Mesendoderm (in vitro differentiated cells): ENCODE results near the gene TFPI.
A peak's percentile ranks its signal among the peaks of the same experiment; 100 is the strongest.

Experiments used
- DNase-seq: peaks from one replicate; pipeline ENCODE4 v3.0.0; 2013
- H2AK5ac ChIP-seq: 2 replicates; pipeline ENCODE4 v1.6.1; 2013; ENCODE audit warnings: low read length, inconsistent platforms
- H2BK120ac ChIP-seq: 2 replicates; pipeline ENCODE4 v1.6.1; 2013; ENCODE audit warnings: low read depth, mild to moderate bottlenecking, low read length, moderate library complexity, mixed read lengths
- H2BK15ac ChIP-seq: replicated peaks from 2 replicates; pipeline ENCODE4 v1.6.1; 2013; ENCODE audit warnings: low read depth, mild to moderate bottlenecking, moderate library complexity
- H2BK5ac ChIP-seq: 2 replicates; pipeline ENCODE4 v1.6.1; 2013; ENCODE audit warnings: low read length, inconsistent platforms
- H3K18ac ChIP-seq: 2 replicates; pipeline ENCODE4 v1.6.1; 2013; ENCODE audit warnings: mild to moderate bottlenecking, low read length, mixed read lengths
- H3K23ac ChIP-seq: one replicate; pipeline ENCODE4 v1.6.1; 2013; ENCODE audit warnings: low read length
- H3K27ac ChIP-seq: 2 replicates; pipeline ENCODE4 v1.5.1; 2013; ENCODE audit warnings: low read depth, mild to moderate bottlenecking, inconsistent platforms, low read length, moderate library complexity
- H3K27me3 ChIP-seq: 2 replicates; pipeline ENCODE4 v1.6.1; 2013; ENCODE audit warnings: low read length, control low read depth, mild to moderate bottlenecking, inconsistent platforms; ENCODE audit not compliant: insufficient read depth, poor library complexity
- H3K36me3 ChIP-seq: 2 replicates; pipeline ENCODE4 v1.6.1; 2013; ENCODE audit warnings: low read length, inconsistent platforms; ENCODE audit not compliant: control insufficient read depth, insufficient read depth
- H3K4ac ChIP-seq: one replicate; pipeline ENCODE4 v1.6.1; 2013; ENCODE audit warnings: low read depth, mild to moderate bottlenecking, low read length, moderate library complexity
- H3K4me1 ChIP-seq: 2 replicates; pipeline ENCODE4 v1.6.1; 2013; ENCODE audit warnings: low read depth, low read length, inconsistent platforms; ENCODE audit not compliant: control insufficient read depth
- H3K4me2 ChIP-seq: 2 replicates; pipeline ENCODE4 v1.6.1; 2013; ENCODE audit warnings: low read length
- H3K4me3 ChIP-seq: 2 replicates; pipeline ENCODE4 v1.5.1; 2013; ENCODE audit warnings: mild to moderate bottlenecking, low read length
- H3K56ac ChIP-seq: one replicate; pipeline ENCODE4 v1.6.1; 2013; ENCODE audit warnings: low read length
- H3K79me1 ChIP-seq: 2 replicates; pipeline ENCODE4 v1.6.1; 2013; ENCODE audit warnings: low read length, inconsistent platforms
- H3K79me2 ChIP-seq: 2 replicates; pipeline ENCODE4 v1.6.1; 2013; ENCODE audit warnings: mild to moderate bottlenecking, low read length; ENCODE audit not compliant: control insufficient read depth, insufficient read depth
- H3K9ac ChIP-seq: 2 replicates; pipeline ENCODE4 v1.6.1; 2013; ENCODE audit warnings: low read length, inconsistent platforms
- H4K5ac ChIP-seq: one replicate; pipeline ENCODE4 v1.6.1; 2013; ENCODE audit warnings: low read length
- H4K8ac ChIP-seq: one replicate; pipeline ENCODE4 v1.6.1; 2013; ENCODE audit warnings: low read depth, mild to moderate bottlenecking, control low read depth, low read length, moderate library complexity
- WGBS: extraction: QIAGEN DNeasy Blood & Tissue Kit; methylation state at CpG from one replicate; pipeline ENCODE4 v1.1.7; 2013; ENCODE audit warnings: low lambda C conversion rate, missing lambda C conversion rate; ENCODE audit not compliant: insufficient coverage; ENCODE audit errors: extremely low coverage; 5-methylcytosine and 5-hydroxymethylcytosine counted together

Gene TFPI

DNA sequence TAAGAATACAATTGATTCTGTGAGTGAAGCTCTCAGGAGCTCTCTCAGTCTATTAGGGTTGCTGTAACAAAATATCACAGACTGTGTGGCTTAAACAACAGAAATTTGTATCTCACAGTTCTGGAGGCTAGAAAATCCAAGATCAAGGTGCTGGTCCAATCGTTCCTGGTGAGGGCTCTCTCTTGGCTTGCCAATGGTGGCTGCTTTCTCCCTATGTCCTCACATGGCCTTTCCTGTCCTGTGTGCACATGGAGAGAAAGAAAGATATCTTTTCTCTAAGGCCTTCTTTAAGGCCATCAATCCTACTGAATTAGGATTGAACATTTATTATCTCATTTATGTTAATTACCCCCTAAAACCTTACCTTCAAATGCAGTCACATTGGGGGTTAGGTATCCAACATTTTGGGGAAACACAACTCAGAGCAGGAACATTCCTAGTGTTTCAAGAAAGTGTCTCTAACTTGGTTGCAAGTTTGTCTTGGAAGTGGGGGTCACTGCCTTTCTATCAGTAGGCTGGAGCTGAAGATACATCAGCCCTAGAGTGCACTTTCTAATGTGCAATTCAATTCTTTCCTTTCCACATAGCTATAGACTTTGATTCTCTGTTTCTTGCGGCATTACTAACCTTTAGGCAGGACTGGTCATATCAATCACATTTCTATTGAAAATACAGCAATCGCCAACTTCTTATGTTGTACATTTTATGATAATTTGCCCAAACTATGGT is 24.8 kb downstream of the TFPI start:
- Histone ChIP-seq H4K5ac (no peak overlapping the region), H2BK120ac (no peak overlapping the region), H3K79me1 (no peaks in the 10 kb centered on the region), H3K56ac (no peak overlapping the region), H3K4ac (no peak overlapping the region), H3K79me2 (no peaks in the 10 kb centered on the region), H3K27me3 (no peaks in the 10 kb centered on the region), H3K18ac (no peak overlapping the region), H4K8ac (no peak overlapping the region), H3K4me3 (no peak overlapping the region), H2AK5ac (no peak overlapping the region), H3K4me2 (no peak overlapping the region), H3K23ac (no peak overlapping the region), H3K4me1 (no peaks in the 10 kb centered on the region), H2BK5ac (no peak overlapping the region), H3K27ac (no peak overlapping the region), H3K36me3 (no peaks in the 10 kb centered on the region), H3K9ac (no peak overlapping the region), H2BK15ac (peak overlapping the region; percentile 88)
- WGBS, result no CpG with 5 or more reads among the region's 3 CpGs
- DNase-seq, result no peak

DNA sequence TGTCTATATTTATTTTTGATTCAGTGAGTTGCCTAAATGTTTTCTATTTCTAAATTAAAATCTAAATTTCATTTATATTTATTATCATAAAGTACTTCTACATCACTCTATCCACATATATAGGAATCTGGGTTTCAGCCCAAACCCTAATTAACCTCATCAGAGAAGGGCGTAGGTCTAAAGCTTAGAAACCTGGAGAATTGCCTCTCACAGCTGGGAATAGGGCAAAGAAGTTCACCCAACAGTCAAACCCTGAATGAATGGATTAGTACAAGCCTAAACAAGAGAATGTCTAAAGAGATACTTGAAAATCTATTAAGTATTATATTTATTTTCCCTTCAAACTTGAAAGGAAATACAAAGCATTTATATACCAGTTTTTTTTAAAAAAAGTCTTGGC is 26.2 kb downstream of the TFPI start:
- Histone ChIP-seq H2BK5ac (no peak overlapping the region), H2AK5ac (no peak overlapping the region), H3K27ac (no peak overlapping the region), H3K79me1 (no peaks in the 10 kb centered on the region), H3K27me3 (no peaks in the 10 kb centered on the region), H3K56ac (no peak overlapping the region), H3K79me2 (no peaks in the 10 kb centered on the region), H2BK15ac (no peak overlapping the region), H4K8ac (no peak overlapping the region), H3K18ac (no peak overlapping the region), H3K9ac (no peak overlapping the region), H3K36me3 (no peaks in the 10 kb centered on the region), H3K23ac (no peak overlapping the region), H4K5ac (no peak overlapping the region), H2BK120ac (no peak overlapping the region), H3K4me1 (no peaks in the 10 kb centered on the region), H3K4ac (no peak overlapping the region), H3K4me2 (no peak overlapping the region), H3K4me3 (no peak overlapping the region)
- no peak for DNase-seq
- no CpG with 5 or more reads among the region's 1 CpG for WGBS

DNA sequence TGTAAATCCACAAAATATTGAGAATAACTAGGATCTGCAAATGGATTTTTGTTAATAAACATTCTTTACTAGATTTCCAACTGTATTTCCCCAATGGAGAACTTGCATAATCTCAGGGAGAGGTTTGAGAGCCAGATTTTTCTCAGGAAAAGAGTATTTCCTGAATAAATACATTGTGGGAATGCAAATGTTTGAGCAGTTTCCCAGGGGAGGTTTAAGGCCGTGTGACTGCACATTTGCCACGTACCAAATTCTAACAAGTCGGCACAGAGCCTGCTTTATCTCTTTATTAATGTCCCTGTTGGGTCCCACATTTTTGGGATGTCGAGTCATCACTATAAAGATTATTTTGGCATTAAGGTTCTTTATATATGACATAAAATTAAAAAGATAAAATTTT is 27.0 kb downstream of the TFPI start:
- Histone ChIP-seq H3K36me3 (no peaks in the 10 kb centered on the region), H3K27me3 (no peaks in the 10 kb centered on the region), H2BK5ac (peak overlapping the region; percentile 18), H3K79me2 (no peaks in the 10 kb centered on the region), H3K4me3 (no peak overlapping the region), H4K8ac (no peak overlapping the region), H2AK5ac (no peak overlapping the region), H3K4me1 (no peaks in the 10 kb centered on the region), H3K23ac (no peak overlapping the region), H3K18ac (peak overlapping the region; percentile 92), H2BK15ac (no peak overlapping the region), H3K79me1 (no peaks in the 10 kb centered on the region), H4K5ac (no peak overlapping the region), H3K9ac (no peak overlapping the region), H3K4ac (no peak overlapping the region), H2BK120ac (no peak overlapping the region), H3K27ac (no peak overlapping the region), H3K4me2 (no peak overlapping the region), H3K56ac (no peak overlapping the region)
- DNase-seq, result peak; percentile 59
- no CpG with 5 or more reads among the region's 4 CpGs for WGBS

DNA sequence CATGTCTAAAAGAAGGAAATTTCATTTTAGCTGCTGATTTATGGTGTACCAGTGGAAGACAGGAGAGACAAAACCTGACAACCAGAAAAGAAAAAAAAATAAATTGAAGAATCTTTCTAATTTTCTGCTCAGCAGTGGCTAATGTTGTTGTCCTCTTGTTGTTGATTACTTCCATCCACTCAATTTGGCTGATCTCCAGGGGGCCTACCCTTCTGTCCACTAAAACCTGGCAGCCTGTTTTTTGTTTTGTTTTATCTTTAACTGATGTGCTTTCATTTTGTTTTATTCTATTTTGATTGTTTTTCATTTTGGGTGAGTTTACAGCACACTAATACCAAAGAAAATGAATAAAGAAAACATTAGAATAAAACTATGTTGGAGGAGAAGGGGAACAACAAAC is 27.4 kb downstream of the TFPI start:
- Histone ChIP-seq H3K27me3 (no peaks in the 10 kb centered on the region), H3K36me3 (no peaks in the 10 kb centered on the region), H2AK5ac (no peak overlapping the region), H3K18ac (no peak overlapping the region), H3K4me2 (no peak overlapping the region), H3K4me3 (no peak overlapping the region), H4K5ac (no peak overlapping the region), H3K4ac (no peak overlapping the region), H2BK5ac (no peak overlapping the region), H3K56ac (no peak overlapping the region), H3K4me1 (no peaks in the 10 kb centered on the region), H2BK15ac (no peak overlapping the region), H3K79me2 (no peaks in the 10 kb centered on the region), H2BK120ac (no peak overlapping the region), H3K79me1 (no peaks in the 10 kb centered on the region), H4K8ac (no peak overlapping the region), H3K9ac (no peak overlapping the region), H3K27ac (no peak overlapping the region), H3K23ac (no peak overlapping the region)
- peak; percentile 62 for DNase-seq

DNA sequence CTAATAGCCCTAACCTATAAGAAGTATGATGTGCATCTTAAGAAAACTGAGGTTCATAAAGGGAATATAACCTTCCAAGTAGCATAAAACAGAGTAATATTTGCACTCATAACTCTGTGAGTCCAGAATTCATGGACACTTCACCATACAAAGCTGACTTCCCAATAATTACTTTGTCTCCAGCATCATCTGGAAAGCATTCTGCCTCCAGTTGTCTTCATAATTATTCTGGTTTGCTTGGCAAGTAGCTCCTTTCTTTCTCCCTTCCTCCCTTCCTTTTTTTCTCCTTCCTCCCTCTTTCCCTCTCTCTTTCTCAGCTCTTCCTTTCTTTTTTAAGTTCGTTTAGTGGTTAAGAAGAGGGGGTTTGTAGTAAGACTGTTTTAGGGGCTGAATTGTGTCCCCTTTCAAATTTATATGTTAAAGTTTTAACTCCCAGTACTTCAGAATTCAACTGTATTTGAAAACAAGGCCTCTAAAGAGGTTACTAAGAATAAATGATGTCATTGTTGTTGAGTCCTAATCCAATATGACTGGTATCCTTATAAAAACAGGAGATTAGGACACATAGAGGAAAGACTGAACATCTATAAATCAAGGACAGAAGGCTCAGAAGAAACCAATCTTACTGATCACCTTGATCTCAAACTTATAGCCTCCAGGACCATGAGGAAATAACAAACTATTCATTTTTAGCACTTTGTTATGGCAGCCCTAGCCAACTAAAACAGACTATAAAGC is 28.9 kb downstream of the TFPI start:
- Histone ChIP-seq H3K79me2 (no peaks in the 10 kb centered on the region), H3K18ac (peak overlapping the region; percentile 68), H3K4me2 (no peak overlapping the region), H2BK15ac (no peak overlapping the region), H4K5ac (no peak overlapping the region), H4K8ac (no peak overlapping the region), H3K36me3 (no peaks in the 10 kb centered on the region), H3K4me1 (no peaks in the 10 kb centered on the region), H2BK5ac (no peak overlapping the region), H3K4ac (no peak overlapping the region), H3K9ac (no peak overlapping the region), H3K4me3 (no peak overlapping the region), H2AK5ac (no peak overlapping the region), H2BK120ac (no peak overlapping the region), H3K23ac (no peak overlapping the region), H3K27me3 (no peaks in the 10 kb centered on the region), H3K79me1 (no peaks in the 10 kb centered on the region), H3K27ac (no peak overlapping the region), H3K56ac (no peak overlapping the region)
- DNase-seq, result no peak
- WGBS, result no CpG with 5 or more reads among the region's 1 CpG

DNA sequence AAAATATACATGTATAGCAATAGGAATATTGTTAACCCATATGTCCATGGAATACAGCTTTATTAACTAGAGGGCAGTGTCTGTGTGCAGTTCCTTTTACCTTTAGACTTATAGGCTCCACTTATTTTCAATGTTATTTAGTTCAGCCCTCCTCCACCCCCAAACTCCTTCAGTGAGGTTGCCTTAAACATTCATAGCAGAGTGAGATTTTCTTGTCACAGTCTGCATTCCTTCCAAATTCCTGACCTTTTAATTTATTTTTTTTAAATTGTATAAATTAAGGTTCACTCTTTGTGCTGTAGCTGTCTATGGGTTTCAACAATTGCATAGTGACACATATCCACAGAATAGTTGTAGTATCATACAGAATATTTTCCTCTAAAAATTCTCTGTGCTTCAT is 30.9 kb downstream of the TFPI start:
- Histone ChIP-seq H4K5ac (no peak overlapping the region), H3K23ac (no peak overlapping the region), H4K8ac (no peak overlapping the region), H3K79me1 (no peaks in the 10 kb centered on the region), H3K79me2 (no peaks in the 10 kb centered on the region), H2BK15ac (no peak overlapping the region), H3K4ac (no peak overlapping the region), H3K27ac (no peak overlapping the region), H3K18ac (no peak overlapping the region), H3K56ac (no peak overlapping the region), H3K4me1 (no peaks in the 10 kb centered on the region), H3K36me3 (no peaks in the 10 kb centered on the region), H2BK5ac (no peak overlapping the region), H2AK5ac (no peak overlapping the region), H3K4me3 (no peak overlapping the region), H2BK120ac (no peak overlapping the region), H3K4me2 (no peak overlapping the region), H3K9ac (no peak overlapping the region), H3K27me3 (no peaks in the 10 kb centered on the region)
- no peak for DNase-seq
